ENCODE measurements around the gene PCDHGB7.

DNA sequence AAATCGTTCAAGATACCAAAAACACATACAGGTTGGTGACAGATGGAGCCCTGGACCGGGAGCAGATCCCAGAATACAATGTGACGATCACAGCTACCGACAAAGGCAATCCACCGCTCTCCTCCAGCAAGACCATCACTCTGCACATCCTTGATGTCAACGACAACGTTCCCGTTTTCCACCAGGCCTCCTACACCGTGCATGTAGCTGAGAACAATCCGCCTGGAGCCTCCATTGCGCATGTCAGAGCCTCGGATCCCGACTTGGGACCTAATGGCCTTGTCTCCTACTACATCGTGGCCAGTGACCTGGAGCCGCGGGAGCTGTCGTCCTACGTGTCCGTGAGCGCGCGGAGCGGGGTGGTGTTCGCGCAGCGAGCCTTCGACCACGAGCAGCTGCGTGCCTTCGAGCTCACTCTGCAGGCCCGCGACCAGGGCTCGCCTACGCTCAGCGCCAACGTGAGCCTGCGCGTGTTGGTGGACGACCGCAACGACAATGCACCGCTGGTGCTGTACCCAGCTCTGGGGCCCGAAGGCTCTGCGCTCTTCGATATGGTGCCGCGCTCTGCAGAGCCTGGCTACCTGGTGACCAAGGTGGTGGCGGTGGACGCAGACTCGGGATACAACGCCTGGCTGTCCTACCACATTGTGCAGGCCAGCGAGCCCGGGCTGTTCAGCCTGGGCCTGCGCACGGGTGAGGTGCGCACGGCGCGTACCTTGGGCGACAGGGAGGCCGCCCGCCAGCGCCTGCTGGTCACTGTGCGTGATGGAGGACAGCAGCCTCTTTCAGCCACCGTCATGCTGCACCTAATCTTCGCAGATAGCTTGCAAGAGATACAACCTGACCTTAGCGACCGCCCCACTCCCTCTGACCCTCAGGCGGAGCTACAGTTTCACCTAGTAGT is 45.7 kb upstream of the PCDHGB7 start:
- TF ChIP-seq, protein P1, sequence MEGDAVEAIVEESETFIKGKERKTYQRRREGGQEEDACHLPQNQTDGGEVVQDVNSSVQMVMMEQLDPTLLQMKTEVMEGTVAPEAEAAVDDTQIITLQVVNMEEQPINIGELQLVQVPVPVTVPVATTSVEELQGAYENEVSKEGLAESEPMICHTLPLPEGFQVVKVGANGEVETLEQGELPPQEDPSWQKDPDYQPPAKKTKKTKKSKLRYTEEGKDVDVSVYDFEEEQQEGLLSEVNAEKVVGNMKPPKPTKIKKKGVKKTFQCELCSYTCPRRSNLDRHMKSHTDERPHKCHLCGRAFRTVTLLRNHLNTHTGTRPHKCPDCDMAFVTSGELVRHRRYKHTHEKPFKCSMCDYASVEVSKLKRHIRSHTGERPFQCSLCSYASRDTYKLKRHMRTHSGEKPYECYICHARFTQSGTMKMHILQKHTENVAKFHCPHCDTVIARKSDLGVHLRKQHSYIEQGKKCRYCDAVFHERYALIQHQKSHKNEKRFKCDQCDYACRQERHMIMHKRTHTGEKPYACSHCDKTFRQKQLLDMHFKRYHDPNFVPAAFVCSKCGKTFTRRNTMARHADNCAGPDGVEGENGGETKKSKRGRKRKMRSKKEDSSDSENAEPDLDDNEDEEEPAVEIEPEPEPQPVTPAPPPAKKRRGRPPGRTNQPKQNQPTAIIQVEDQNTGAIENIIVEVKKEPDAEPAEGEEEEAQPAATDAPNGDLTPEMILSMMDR (conservative IDR thresholded peaks at IDR 0.05 in 1 of 2, IDR thresholded peaks at IDR 0.05 in 1 of 2; ENCODE audit: low read depth in 1 of 2, low read length in 2 of 2), result no peak
- no peak for TF ChIP-seq EZH2 (IDR thresholded peaks at IDR 0.05; ENCODE audit: low read length, missing control alignments)
